Esophagus squamous epithelium (tissue), 5 donors: ENCODE results near the gene NCAPH2. TPM values are rescaled to one million over a fixed set of nuclear protein-coding genes. Genes with fewer than 3 reads are reported as not detected.

Source experiments
- DNase-seq: peaks from one replicate; lab custom pipeline; 2025; lab: John Stamatoyannopoulos, UW
- H3K27ac ChIP-seq, 4 donors: fragments of 200-600 bp; sonication (generic); one replicate each; pipeline ENCODE4 v1.5.1; 2016 to 2019; ENCODE audit warnings: mild to moderate bottlenecking in 1 of 4
- H3K27me3 ChIP-seq, 4 donors: fragments of 200-600 bp; sonication (generic); 1 replicate in 3 of 4; 2 replicates in 1 of 4; pipeline versions ENCODE4 v1.5.1 to v1.6.0; 2017 to 2021; ENCODE audit warnings: antibody characterized with exemption in 1 of 4
- H3K36me3 ChIP-seq, 3 donors: fragments of 200-600 bp; sonication (generic); one replicate each; pipeline ENCODE4 v1.5.1; 2016 to 2019
- H3K4me1 ChIP-seq, 3 donors: fragments of 200-600 bp; sonication (generic); one replicate each; pipeline ENCODE4 v1.5.1; 2017 to 2019
- H3K4me3 ChIP-seq, 4 donors: fragments of 200-600 bp; sonication (generic); 1 replicate in 3 of 4; 2 replicates in 1 of 4; pipeline ENCODE4 v1.5.1; 2016 to 2019; ENCODE audit warnings: mild to moderate bottlenecking in 2 of 4, moderate library complexity in 1 of 4
- H3K9me3 ChIP-seq, 3 donors: fragments of 200-600 bp; sonication (generic); one replicate each; pipeline ENCODE4 v1.5.1; 2016 to 2019
- CTCF ChIP-seq, 6 experiments: fragments of 450-650 bp in 4 of 6; fragments of 200-600 bp in 2 of 6; sonication (generic) in 2 of 6; IDR thresholded peaks; one replicate each; pipeline ENCODE4 v1.5.1; 2016 to 2019; ENCODE audit warnings: antibody characterized with exemption in 6 of 6, mild to moderate bottlenecking in 4 of 6, moderate library complexity in 4 of 6
- POLR2A ChIP-seq, 4 donors: fragments of 450-650 bp; IDR thresholded peaks; one replicate each; pipeline ENCODE4 v1.6.1; 2017; ENCODE audit warnings: antibody characterized with exemption in 4 of 4, mild to moderate bottlenecking in 4 of 4, moderate library complexity in 3 of 4
- WGBS, 2 donors: methylation state at CpG; one replicate each; pipeline ENCODE4 v1.1.5; 2018; 5-methylcytosine and 5-hydroxymethylcytosine counted together
- intact Hi-C: fragments of 100-400 bp; cut with DNase I; formaldehyde crosslinking; loops from one replicate; pipeline ENCODE4 v1.15.0; 2022
- total RNA-seq, 4 donors: library from RNA; depleted of rRNA; stranded (reverse); fragments of >200 nt; gene quantifications; one replicate each; pipeline ENCODE4 v1.1.0, GENCODE V29; 2016
- donor health status: DM: yes; HTN: yes; CAD: no.

NCAPH2 gene
- total RNA-seq, 4 donors from 2014 or later, result 30.2 to 42.6 (median 38.5) TPM

DNA sequence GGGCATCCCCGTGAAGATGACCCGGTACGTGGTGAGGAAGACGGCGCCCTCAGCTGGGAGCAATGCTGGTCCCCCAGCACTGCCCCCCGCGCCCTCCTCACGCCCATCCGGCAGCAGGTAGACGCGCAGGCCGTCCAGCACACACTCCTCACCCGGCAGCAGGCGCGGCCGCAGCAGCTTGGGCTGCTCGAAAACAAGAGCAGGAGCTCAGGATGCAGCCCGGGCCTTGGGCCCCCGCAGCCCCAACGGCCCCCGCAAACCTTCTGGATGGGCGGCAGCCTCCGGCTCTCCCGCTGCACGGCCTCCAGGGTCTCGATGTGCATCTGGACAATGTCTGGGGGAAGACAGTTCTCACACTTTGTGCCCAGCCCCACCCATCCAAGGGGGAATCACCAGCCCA is 46.5 kb upstream of the NCAPH2 start:
- no peaks in the 10 kb centered on the region for H3K27me3 ChIP-seq
- no peak overlapping the region for H3K4me3 ChIP-seq
- H3K27ac ChIP-seq, result peak overlapping the region in 3 of 4 donors; percentile 73 to 81 (median 74)
- H3K36me3 ChIP-seq, result peaks cover 79 to 100% (median 90%) of the 10 kb centered on the region in 3 donors
- peaks cover 13 to 33% (median 14%) of the 10 kb centered on the region in 3 donors for H3K4me1 ChIP-seq
- intact Hi-C loops, result no loop called here
- no peaks in the 10 kb centered on the region for H3K9me3 ChIP-seq
- TF ChIP-seq CTCF (IDR thresholded peaks at IDR 0.05) (no peak), POLR2A (IDR thresholded peaks at IDR 0.05) (no peak)
- 77 to 100% methylated on average over 3 of the region's 26 CpGs for WGBS, 2 donors
- no peak for DNase-seq

- H3K36me3 ChIP-seq, result peaks cover 82 to 100% (median 91%) of the 10 kb centered on the region in 3 donors
- DNase-seq, result no peak
- no peak overlapping the region for H3K4me3 ChIP-seq
- no peaks in the 10 kb centered on the region for H3K9me3 ChIP-seq
- peaks cover 13 to 33% (median 14%) of the 10 kb centered on the region in 3 donors for H3K4me1 ChIP-seq
- peak overlapping the region in 2 of 4 donors; percentile 73 to 81 for H3K27ac ChIP-seq
- TF ChIP-seq CTCF (IDR thresholded peaks at IDR 0.05) (no peak), POLR2A (IDR thresholded peaks at IDR 0.05) (no peak)
- intact Hi-C loops, result no loop called here
- 89 to 96% methylated on average over 6 to 11 of the region's 30 CpGs for WGBS, 2 donors
- no peaks in the 10 kb centered on the region for H3K27me3 ChIP-seq
Observed at GRCh38 chr22:50461979-50462540, 46.0 kb upstream of the NCAPH2 start.

GRCh38 chr22:50463188-50463900 is 44.7 kb upstream of the NCAPH2 start:
- WGBS, 2 donors, result 86 to 88% methylated on average over 12 to 22 of the region's 28 CpGs
- Histone ChIP-seq H3K27ac (no peak overlapping the region), H3K36me3 (peaks cover 86 to 100% (median 95%) of the 10 kb centered on the region in 3 donors), H3K4me3 (no peak overlapping the region), H3K9me3 (no peaks in the 10 kb centered on the region), H3K27me3 (no peaks in the 10 kb centered on the region), H3K4me1 (peaks cover 13 to 38% (median 14%) of the 10 kb centered on the region in 3 donors)
- TF ChIP-seq CTCF (IDR thresholded peaks at IDR 0.05) (no peak), POLR2A (IDR thresholded peaks at IDR 0.05) (no peak)
- DNase-seq, result no peak
- intact Hi-C loops, result no loop called here

DNA sequence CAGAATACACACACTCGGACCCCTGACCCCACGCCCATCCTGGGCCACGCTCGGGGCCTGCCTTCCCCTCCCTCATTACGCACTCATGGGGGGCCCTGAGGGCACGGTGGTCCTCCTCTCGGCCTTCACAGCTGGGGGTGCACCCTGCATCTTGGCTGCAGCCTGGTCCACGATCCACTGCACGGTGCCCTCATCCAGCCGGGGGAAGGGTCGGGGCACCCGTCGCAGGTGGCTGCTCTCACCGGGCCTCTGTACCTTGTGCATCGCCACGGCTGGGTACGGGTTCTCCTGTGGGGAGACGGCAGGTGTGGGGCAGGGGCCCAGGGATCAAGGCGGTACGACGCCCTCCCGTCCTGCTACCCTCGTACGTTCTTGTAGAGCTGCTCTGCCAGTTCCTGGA is 43.6 kb upstream of the NCAPH2 start:
- Histone ChIP-seq H3K27ac (no peak overlapping the region), H3K4me1 (peaks cover 16 to 47% (median 19%) of the 10 kb centered on the region in 3 donors), H3K36me3 (peaks cover 75 to 92% (median 84%) of the 10 kb centered on the region in 3 donors), H3K27me3 (no peaks in the 10 kb centered on the region), H3K4me3 (no peak overlapping the region), H3K9me3 (no peaks in the 10 kb centered on the region)
- intact Hi-C loops, result no loop called here
- WGBS, 2 donors, result 85 to 87% methylated on average over 3 to 11 of the region's 24 CpGs
- DNase-seq, result no peak
- TF ChIP-seq CTCF (IDR thresholded peaks at IDR 0.05), result no peak
- TF ChIP-seq POLR2A (IDR thresholded peaks at IDR 0.05), result no peak
